Transverse colon (tissue), 4 donors: ENCODE results near the gene PPFIBP2. TPM values are rescaled to one million over a fixed set of nuclear protein-coding genes. Genes with fewer than 3 reads are reported as not detected.
A peak's percentile ranks its signal among the peaks of the same experiment; 100 is the strongest.

Experiments
- DNase-seq: peaks from one replicate; pipeline ENCODE4 v3.0.0-alpha.2; 2019
- H3K27ac ChIP-seq, 4 donors: fragments of 200-600 bp; sonication (generic); 2 replicates each; pipeline ENCODE4 v1.5.1; 2016 to 2018; ENCODE audit warnings: inconsistent platforms in 4 of 4
- H3K27me3 ChIP-seq: fragments of 200-600 bp; sonication (generic); 2 replicates; pipeline ENCODE4 v1.5.1; 2017; ENCODE audit warnings: inconsistent platforms
- H3K36me3 ChIP-seq, 4 donors: fragments of 200-600 bp; sonication (generic); 2 replicates each; pipeline ENCODE4 v1.5.1; 2017 to 2019; ENCODE audit warnings: inconsistent platforms in 4 of 4
- H3K4me1 ChIP-seq, 4 donors: fragments of 200-600 bp; sonication (generic); 2 replicates each; pipeline ENCODE4 v1.5.1; 2017 to 2020; ENCODE audit warnings: inconsistent platforms in 4 of 4
- H3K4me3 ChIP-seq, 4 donors: fragments of 200-600 bp; sonication (generic); 1 replicate in 1 of 4; 2 replicates in 3 of 4; pipeline versions ENCODE4 v1.5.1 to v1.6.1; 2017 to 2019; ENCODE audit warnings: inconsistent platforms in 4 of 4
- H3K9me3 ChIP-seq, 2 donors: fragments of 200-600 bp; sonication (generic); 2 replicates each; pipeline ENCODE4 v1.5.1; 2017 to 2019; ENCODE audit warnings: inconsistent platforms in 2 of 2
- CTCF ChIP-seq, 5 experiments: fragments of 200-600 bp in 3 of 5; fragments of 450-650 bp in 2 of 5; sonication (generic) in 3 of 5; IDR thresholded peaks; 1 replicate in 2 of 5; 2 replicates in 3 of 5; pipeline ENCODE4 v1.5.1; 2016 to 2017; ENCODE audit warnings: antibody characterized with exemption in 5 of 5, inconsistent platforms in 3 of 5, mild to moderate bottlenecking in 2 of 5, moderate library complexity in 1 of 5
- EP300 ChIP-seq: sonication (generic); formaldehyde crosslinking; IDR thresholded peaks from one replicate; pipeline ENCODE4 v1.6.1; 2017; ENCODE audit warnings: antibody characterized with exemption, low read depth
- POLR2A ChIP-seq: fragments of 450-650 bp; IDR thresholded peaks from one replicate; pipeline ENCODE4 v1.6.1; 2016; ENCODE audit warnings: antibody characterized with exemption, mild to moderate bottlenecking, moderate library complexity
- POLR2AphosphoS5 ChIP-seq, 3 donors: sonication (generic); formaldehyde crosslinking; IDR thresholded peaks; one replicate each; pipeline ENCODE4 v1.6.1; 2016; ENCODE audit warnings: antibody characterized with exemption in 3 of 3
- WGBS, 2 donors: methylation state at CpG; one replicate each; pipeline ENCODE4 v1.1.5; 2018; ENCODE audit warnings: low coverage in 1 of 2; 5-methylcytosine and 5-hydroxymethylcytosine counted together
- in situ Hi-C, 4 donors: fragments of 200-750 bp; cut with MboI; loops; one replicate each; pipeline versions ENCODE4 v1.15.0 to v1.15.1; 2017; ENCODE audit warnings: low sequenced_read_pairs in 3 of 4, low pct_ligation_motif_present in 1 of 4, low pct_unique_long_range_greater_than_20kb in 1 of 4
- intact Hi-C: fragments of 100-400 bp; cut with DNase I; formaldehyde crosslinking; loops from one replicate; pipeline ENCODE4 v1.15.1; 2023; ENCODE audit warnings: low total_unique reads
- total RNA-seq, 4 donors: library from RNA; depleted of rRNA; stranded (reverse); fragments of >200 nt; gene quantifications; one replicate each; pipeline ENCODE4 v1.1.0, GENCODE V29; 2016

The PPFIBP2 gene
- total RNA-seq, 4 donors from 2014 or later, result 36.0 to 257 (median 83.3) TPM

- no peaks in the 10 kb centered on the region for H3K9me3 ChIP-seq
- peak overlapping the region in 3 of 4 donors; percentile 1 to 35 (median 23) for H3K4me3 ChIP-seq
- WGBS, 2 donors, result 40% methylated on average over 11 of the region's 11 CpGs; no CpG with 5 or more reads in 1 of the 2 donors
- no peaks in the 10 kb centered on the region for H3K36me3 ChIP-seq
- DNase-seq, result peak; percentile 78
- no peaks in the 10 kb centered on the region for H3K27me3 ChIP-seq
- intact Hi-C loops (no loop called here), in situ Hi-C loops (no loop called here)
- H3K27ac ChIP-seq, result peak overlapping the region; percentile 86 to 92 (median 88)
- peaks cover 48 to 92% (median 72%) of the 10 kb centered on the region in 4 donors for H3K4me1 ChIP-seq
- peak; percentile 73 for TF ChIP-seq POLR2A
- TF ChIP-seq POLR2AphosphoS5 (IDR thresholded peaks at IDR 0.05), result peak in 2 of 3 donors; percentile 51 to 72
- no peak for TF ChIP-seq CTCF (IDR thresholded peaks at IDR 0.05)
Measured at GRCh38 chr11:7575841-7576725, 62.3 kb downstream of the PPFIBP2 start.

GRCh38 chr11:7576726-7577290, 63.0 kb downstream of the PPFIBP2 start:
- no peaks in the 10 kb centered on the region for H3K27me3 ChIP-seq
- peaks cover 44 to 87% (median 68%) of the 10 kb centered on the region in 4 donors for H3K4me1 ChIP-seq
- H3K27ac ChIP-seq, result peak overlapping the region; percentile 86 to 92 (median 88)
- intact Hi-C loops (no loop called here), in situ Hi-C loops (no loop called here)
- H3K36me3 ChIP-seq, result no peaks in the 10 kb centered on the region
- H3K4me3 ChIP-seq, result peak overlapping the region in 3 of 4 donors; percentile 1 to 35 (median 23)
- no peak for DNase-seq
- H3K9me3 ChIP-seq, result no peaks in the 10 kb centered on the region
- TF ChIP-seq CTCF (IDR thresholded peaks at IDR 0.05), result no peak
- TF ChIP-seq POLR2AphosphoS5 (IDR thresholded peaks at IDR 0.05), result no peak
- TF ChIP-seq POLR2A, result no peak
- no peak for TF ChIP-seq EP300
- WGBS, 2 donors, result 13 to 22% methylated on average over 3 to 13 of the region's 13 CpGs

GRCh38 chr11:7577291-7578190, 63.7 kb downstream of the PPFIBP2 start:
- WGBS, 2 donors, result 0 to 25% methylated on average over 4 to 16 of the region's 16 CpGs
- Histone ChIP-seq H3K4me3 (peak overlapping the region in 3 of 4 donors; percentile 3 to 35 (median 23)), H3K9me3 (no peaks in the 10 kb centered on the region), H3K27ac (peak overlapping the region; percentile 86 to 92 (median 88)), H3K27me3 (no peaks in the 10 kb centered on the region), H3K36me3 (no peaks in the 10 kb centered on the region), H3K4me1 (peaks cover 37 to 79% (median 61%) of the 10 kb centered on the region in 4 donors)
- in situ Hi-C loops, result no loop called here
- peak; percentile 47 for DNase-seq
- TF ChIP-seq POLR2AphosphoS5 (IDR thresholded peaks at IDR 0.05) (peak in 2 of 3 donors; percentile 16 to 45), CTCF (IDR thresholded peaks at IDR 0.05) (no peak), EP300 (no peak), POLR2A (peak; percentile 61)
- intact Hi-C loops, result no loop called here
